Neural progenitor cell (in vitro differentiated cells): ENCODE results near the gene IRF8. TPM values are rescaled to one million over a fixed set of nuclear protein-coding genes. Genes with fewer than 3 reads are reported as not detected.

Experiments used
- DNase-seq: peaks from one replicate; pipeline ENCODE4 v3.0.0-alpha.2; 2016; ENCODE audit warnings: low spot score
- H2AFZ ChIP-seq: fragments of 200-600 bp; sonication (generic); replicated peaks from 2 replicates; pipeline ENCODE4 v1.6.1; 2016; ENCODE audit warnings: antibody characterized with exemption
- H3F3A ChIP-seq: fragments of 200-600 bp; sonication (generic); 2 replicates; pipeline ENCODE4 v1.6.1; 2016; ENCODE audit warnings: antibody characterized with exemption, low read depth
- H3K27ac ChIP-seq: fragments of 200-600 bp; sonication (generic); 2 replicates; pipeline ENCODE4 v1.5.1; 2016; ENCODE audit warnings: mild to moderate bottlenecking
- H3K27me3 ChIP-seq: fragments of 200-600 bp; sonication (generic); 2 replicates; pipeline ENCODE4 v1.6.1; 2016; ENCODE audit warnings: mild to moderate bottlenecking, moderate library complexity
- H3K36me3 ChIP-seq: fragments of 200-600 bp; sonication (generic); 2 replicates; pipeline ENCODE4 v1.5.1; 2016
- H3K4me1 ChIP-seq: fragments of 200-600 bp; sonication (generic); 2 replicates; pipeline ENCODE4 v1.6.1; 2016; ENCODE audit warnings: mixed run types
- H3K4me2 ChIP-seq: fragments of 200-600 bp; sonication (generic); 2 replicates; pipeline ENCODE4 v1.6.1; 2016
- H3K4me3 ChIP-seq: fragments of 200-600 bp; sonication (generic); 2 replicates; pipeline ENCODE4 v1.5.1; 2016
- H3K79me2 ChIP-seq: fragments of 200-600 bp; sonication (generic); 2 replicates; pipeline ENCODE4 v1.6.1; 2016; ENCODE audit warnings: low read depth
- H3K9ac ChIP-seq: fragments of 200-600 bp; sonication (generic); 2 replicates; pipeline ENCODE4 v1.6.1; 2016
- H3K9me3 ChIP-seq: fragments of 200-600 bp; sonication (generic); 2 replicates; pipeline ENCODE4 v1.5.1; 2016; ENCODE audit warnings: low read depth
- H4K20me1 ChIP-seq: fragments of 200-600 bp; sonication (generic); 2 replicates; pipeline ENCODE4 v1.6.1; 2016; ENCODE audit warnings: low read depth
- H3K27ac Mint-ChIP-seq: 3 replicates; pipeline ENCODE4 v1.8.0; 2021; ENCODE audit warnings: mixed read lengths
- H3K27me3 Mint-ChIP-seq: 2 replicates; pipeline ENCODE4 v1.8.0; 2022; ENCODE audit warnings: low read depth, mild to moderate bottlenecking, inconsistent platforms, moderate library complexity, mixed read lengths; ENCODE audit not compliant: insufficient read depth
- H3K36me3 Mint-ChIP-seq: 3 replicates; pipeline ENCODE4 v1.8.0; 2021; ENCODE audit warnings: mixed read lengths
- H3K4me1 Mint-ChIP-seq: 3 replicates; pipeline ENCODE4 v1.8.0; 2021; ENCODE audit warnings: mixed read lengths
- H3K4me3 Mint-ChIP-seq: 3 replicates; pipeline ENCODE4 v1.8.0; 2021; ENCODE audit warnings: mild to moderate bottlenecking, moderate library complexity, mixed read lengths
- H3K9me3 Mint-ChIP-seq: 3 replicates; pipeline ENCODE4 v1.8.0; 2020; ENCODE audit warnings: mixed read lengths
- EZH2 ChIP-seq: fragments of 200-600 bp; sonication (generic); IDR thresholded peaks from 2 replicates; pipeline ENCODE4 v1.6.1; 2017; ENCODE audit warnings: antibody characterized with exemption, mild to moderate bottlenecking, moderate library complexity
- EZH2phosphoT487 ChIP-seq: fragments of 200-600 bp; sonication (generic); IDR thresholded peaks from 2 replicates; pipeline ENCODE4 v1.6.1; 2017; ENCODE audit warnings: antibody characterized with exemption
- total RNA-seq: library from RNA; depleted of rRNA; stranded (reverse); fragments of >200 nt; gene quantifications from 2 replicates; pipeline ENCODE4 v1.2.3, GENCODE V29; 2015; ENCODE audit warnings: low replicate concordance
- TF ChIP-seq, protein P1 (sequence below): fragments of 200-600 bp; sonication (generic); IDR thresholded peaks from 2 replicates; pipeline ENCODE4 v1.5.1; 2017; ENCODE audit warnings: antibody characterized with exemption, mild to moderate bottlenecking

The IRF8 gene
- total RNA-seq, 1 donor from 2014 or later, result 1.2 TPM

GRCh38 chr16:85952811-85953210, 53.8 kb downstream of the IRF8 start:
- no peak overlapping the region for H3K9ac ChIP-seq
- no peak overlapping the region for H3K4me3 Mint-ChIP-seq
- no peak overlapping the region for H3K27ac ChIP-seq
- H3K36me3 ChIP-seq, result no peaks in the 10 kb centered on the region
- no peaks in the 10 kb centered on the region for H3K4me1 Mint-ChIP-seq
- no peaks in the 10 kb centered on the region for H3F3A ChIP-seq
- H3K27me3 Mint-ChIP-seq, result peaks cover 12% of the 10 kb centered on the region
- no peak for TF ChIP-seq EZH2
- TF ChIP-seq EZH2phosphoT487, result no peak
- TF ChIP-seq, protein P1, sequence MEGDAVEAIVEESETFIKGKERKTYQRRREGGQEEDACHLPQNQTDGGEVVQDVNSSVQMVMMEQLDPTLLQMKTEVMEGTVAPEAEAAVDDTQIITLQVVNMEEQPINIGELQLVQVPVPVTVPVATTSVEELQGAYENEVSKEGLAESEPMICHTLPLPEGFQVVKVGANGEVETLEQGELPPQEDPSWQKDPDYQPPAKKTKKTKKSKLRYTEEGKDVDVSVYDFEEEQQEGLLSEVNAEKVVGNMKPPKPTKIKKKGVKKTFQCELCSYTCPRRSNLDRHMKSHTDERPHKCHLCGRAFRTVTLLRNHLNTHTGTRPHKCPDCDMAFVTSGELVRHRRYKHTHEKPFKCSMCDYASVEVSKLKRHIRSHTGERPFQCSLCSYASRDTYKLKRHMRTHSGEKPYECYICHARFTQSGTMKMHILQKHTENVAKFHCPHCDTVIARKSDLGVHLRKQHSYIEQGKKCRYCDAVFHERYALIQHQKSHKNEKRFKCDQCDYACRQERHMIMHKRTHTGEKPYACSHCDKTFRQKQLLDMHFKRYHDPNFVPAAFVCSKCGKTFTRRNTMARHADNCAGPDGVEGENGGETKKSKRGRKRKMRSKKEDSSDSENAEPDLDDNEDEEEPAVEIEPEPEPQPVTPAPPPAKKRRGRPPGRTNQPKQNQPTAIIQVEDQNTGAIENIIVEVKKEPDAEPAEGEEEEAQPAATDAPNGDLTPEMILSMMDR, result no peak
- H4K20me1 ChIP-seq, result no peaks in the 10 kb centered on the region
- H3K9me3 ChIP-seq, result no peaks in the 10 kb centered on the region
- DNase-seq, result no peak
- H3K79me2 ChIP-seq, result no peaks in the 10 kb centered on the region
- H3K36me3 Mint-ChIP-seq, result no peaks in the 10 kb centered on the region
- H3K9me3 Mint-ChIP-seq, result no peaks in the 10 kb centered on the region
- H3K4me1 ChIP-seq, result no peaks in the 10 kb centered on the region
- H3K4me3 ChIP-seq, result no peak overlapping the region
- H2AFZ ChIP-seq, result no peak overlapping the region
- no peak overlapping the region for H3K27ac Mint-ChIP-seq
- no peaks in the 10 kb centered on the region for H3K27me3 ChIP-seq
- H3K4me2 ChIP-seq, result no peak overlapping the region

- peaks cover 12% of the 10 kb centered on the region for H3K27me3 Mint-ChIP-seq
- no peak overlapping the region for H3K4me3 Mint-ChIP-seq
- Histone ChIP-seq H3K27ac (no peak overlapping the region), H3K9me3 (no peaks in the 10 kb centered on the region), H3K4me2 (no peak overlapping the region), H3K4me3 (no peak overlapping the region), H4K20me1 (no peaks in the 10 kb centered on the region), H3K36me3 (no peaks in the 10 kb centered on the region), H3K9ac (no peak overlapping the region), H3K79me2 (no peaks in the 10 kb centered on the region), H3K27me3 (no peaks in the 10 kb centered on the region), H2AFZ (no peak overlapping the region), H3K4me1 (no peaks in the 10 kb centered on the region), H3F3A (no peaks in the 10 kb centered on the region)
- DNase-seq, result no peak
- no peaks in the 10 kb centered on the region for H3K4me1 Mint-ChIP-seq
- H3K36me3 Mint-ChIP-seq, result no peaks in the 10 kb centered on the region
- TF ChIP-seq, protein P1, result no peak
- TF ChIP-seq EZH2phosphoT487 (no peak), EZH2 (no peak)
- no peaks in the 10 kb centered on the region for H3K9me3 Mint-ChIP-seq
- no peak overlapping the region for H3K27ac Mint-ChIP-seq
Measured at GRCh38 chr16:85954927-85955519, 56.1 kb downstream of the IRF8 start.

- no peak overlapping the region for H3K4me2 ChIP-seq
- no peak overlapping the region for H3K27ac ChIP-seq
- no peak for TF ChIP-seq EZH2
- TF ChIP-seq EZH2phosphoT487, result no peak
- H3K4me3 ChIP-seq, result no peak overlapping the region
- peaks cover 12% of the 10 kb centered on the region for H3K27me3 Mint-ChIP-seq
- H3K9me3 ChIP-seq, result no peaks in the 10 kb centered on the region
- H3K9ac ChIP-seq, result no peak overlapping the region
- H3K27ac Mint-ChIP-seq, result no peak overlapping the region
- H3F3A ChIP-seq, result no peaks in the 10 kb centered on the region
- no peak overlapping the region for H3K4me3 Mint-ChIP-seq
- no peaks in the 10 kb centered on the region for H3K36me3 Mint-ChIP-seq
- H2AFZ ChIP-seq, result no peak overlapping the region
- H3K4me1 Mint-ChIP-seq, result no peaks in the 10 kb centered on the region
- no peaks in the 10 kb centered on the region for H3K79me2 ChIP-seq
- no peak for DNase-seq
- no peaks in the 10 kb centered on the region for H4K20me1 ChIP-seq
- H3K27me3 ChIP-seq, result no peaks in the 10 kb centered on the region
- no peaks in the 10 kb centered on the region for H3K4me1 ChIP-seq
- no peaks in the 10 kb centered on the region for H3K36me3 ChIP-seq
- no peaks in the 10 kb centered on the region for H3K9me3 Mint-ChIP-seq
Measured at GRCh38 chr16:85955566-85955965, 56.6 kb downstream of the IRF8 start.

GRCh38 chr16:85956426-85956825, 57.5 kb downstream of the IRF8 start:
- peaks cover 12% of the 10 kb centered on the region for H3K27me3 Mint-ChIP-seq
- Histone ChIP-seq H3K27me3 (no peaks in the 10 kb centered on the region), H3K36me3 (no peaks in the 10 kb centered on the region), H3K4me3 (no peak overlapping the region), H3K9ac (no peak overlapping the region), H3K27ac (no peak overlapping the region), H3K4me2 (no peak overlapping the region), H3F3A (no peaks in the 10 kb centered on the region), H3K9me3 (no peaks in the 10 kb centered on the region), H3K4me1 (no peaks in the 10 kb centered on the region), H2AFZ (no peak overlapping the region), H4K20me1 (no peaks in the 10 kb centered on the region), H3K79me2 (no peaks in the 10 kb centered on the region)
- no peaks in the 10 kb centered on the region for H3K36me3 Mint-ChIP-seq
- H3K27ac Mint-ChIP-seq, result no peak overlapping the region
- TF ChIP-seq EZH2phosphoT487 (no peak), EZH2 (no peak)
- TF ChIP-seq, protein P1, result no peak
- no peaks in the 10 kb centered on the region for H3K4me1 Mint-ChIP-seq
- H3K9me3 Mint-ChIP-seq, result no peaks in the 10 kb centered on the region
- DNase-seq, result no peak
- no peak overlapping the region for H3K4me3 Mint-ChIP-seq
